ENCODE results near the gene MACROH2A2. TPM values are rescaled to one million over a fixed set of nuclear protein-coding genes. Genes with fewer than 3 reads are reported as not detected.

Gene MACROH2A2
- total and polyA plus RNA-seq, 2 of the 13 experiments (the other 11 are each of a cell fraction or from before 2014, with no cell fraction given) = 9.8 to 43.1 TPM

DNA sequence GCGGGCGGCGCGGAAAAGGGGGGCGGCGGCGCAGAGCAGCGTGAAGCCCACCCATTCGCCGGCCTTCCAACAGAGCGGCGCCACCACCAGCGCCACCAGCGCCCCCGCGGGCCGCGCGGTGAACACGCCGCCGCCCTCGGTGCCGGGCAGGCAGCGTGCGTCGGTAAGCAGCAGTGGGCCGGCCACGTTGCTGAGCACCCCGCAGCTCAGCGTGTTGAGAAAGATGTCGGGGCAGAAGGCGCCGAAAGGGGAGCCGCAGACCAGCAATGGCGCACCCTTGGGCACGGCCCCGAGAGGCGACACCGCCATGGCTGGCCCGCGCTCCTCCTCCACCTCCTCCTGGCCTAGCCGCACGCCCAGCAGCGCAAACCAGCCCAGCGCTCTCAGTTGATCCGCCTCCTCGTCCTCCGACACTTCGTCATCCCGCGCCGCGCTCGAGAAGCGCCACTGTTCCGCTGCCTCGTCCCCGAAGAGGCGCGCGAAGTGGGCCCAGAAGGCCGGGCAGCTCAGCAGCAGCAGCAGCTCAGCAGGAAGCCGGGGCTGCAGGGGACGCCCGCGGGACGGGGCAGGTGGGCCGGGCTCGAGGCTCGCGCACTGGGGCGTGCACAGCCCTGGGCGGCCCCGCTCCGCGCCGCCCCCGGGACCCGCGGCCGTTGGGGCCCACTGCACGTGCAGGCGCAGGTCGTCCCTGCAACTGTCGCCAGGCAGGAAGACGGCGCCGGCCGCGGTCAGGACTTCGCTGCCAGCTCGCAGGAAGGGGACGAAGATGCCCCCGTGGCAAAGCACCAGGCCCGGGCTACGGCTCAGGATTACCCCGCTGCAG, 93.2 kb downstream of the MACROH2A2 start (continued):
- TF ChIP-seq, protein P1, sequence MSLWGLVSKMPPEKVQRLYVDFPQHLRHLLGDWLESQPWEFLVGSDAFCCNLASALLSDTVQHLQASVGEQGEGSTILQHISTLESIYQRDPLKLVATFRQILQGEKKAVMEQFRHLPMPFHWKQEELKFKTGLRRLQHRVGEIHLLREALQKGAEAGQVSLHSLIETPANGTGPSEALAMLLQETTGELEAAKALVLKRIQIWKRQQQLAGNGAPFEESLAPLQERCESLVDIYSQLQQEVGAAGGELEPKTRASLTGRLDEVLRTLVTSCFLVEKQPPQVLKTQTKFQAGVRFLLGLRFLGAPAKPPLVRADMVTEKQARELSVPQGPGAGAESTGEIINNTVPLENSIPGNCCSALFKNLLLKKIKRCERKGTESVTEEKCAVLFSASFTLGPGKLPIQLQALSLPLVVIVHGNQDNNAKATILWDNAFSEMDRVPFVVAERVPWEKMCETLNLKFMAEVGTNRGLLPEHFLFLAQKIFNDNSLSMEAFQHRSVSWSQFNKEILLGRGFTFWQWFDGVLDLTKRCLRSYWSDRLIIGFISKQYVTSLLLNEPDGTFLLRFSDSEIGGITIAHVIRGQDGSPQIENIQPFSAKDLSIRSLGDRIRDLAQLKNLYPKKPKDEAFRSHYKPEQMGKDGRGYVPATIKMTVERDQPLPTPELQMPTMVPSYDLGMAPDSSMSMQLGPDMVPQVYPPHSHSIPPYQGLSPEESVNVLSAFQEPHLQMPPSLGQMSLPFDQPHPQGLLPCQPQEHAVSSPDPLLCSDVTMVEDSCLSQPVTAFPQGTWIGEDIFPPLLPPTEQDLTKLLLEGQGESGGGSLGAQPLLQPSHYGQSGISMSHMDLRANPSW (CRISPR knock-in tag; IDR thresholded peaks at IDR 0.05; ENCODE audit: borderline replicate concordance) = no peak
- TF ChIP-seq MYC (CRISPR knock-in tag; IDR thresholded peaks at IDR 0.05; ENCODE audit: borderline replicate concordance) (peak; percentile 97), ZFY (CRISPR knock-in tag; IDR thresholded peaks at IDR 0.05) (peak; percentile 89), ZNF841 (CRISPR knock-in tag; IDR thresholded peaks at IDR 0.05; ENCODE audit: borderline replicate concordance) (peak; percentile 72; the same call in 1 of the 2 replicates), ZNF513 (CRISPR knock-in tag; conservative IDR thresholded peaks at IDR 0.05) (no peak), ZNF33A (CRISPR knock-in tag; IDR thresholded peaks at IDR 0.05; ENCODE audit: borderline replicate concordance) (no peak), TEAD2 (CRISPR knock-in tag; IDR thresholded peaks at IDR 0.05) (peak; percentile 36; the same call in 1 of the 2 replicates), ZNF263 (CRISPR knock-in tag; IDR thresholded peaks at IDR 0.05) (peak; percentile 56), MBD4 (IDR thresholded peaks at IDR 0.05; ENCODE audit: borderline replicate concordance, low read length) (no peak), PPARG (CRISPR knock-in tag; conservative IDR thresholded peaks at IDR 0.05) (0 out of 2 replicates have a peak, but pooled peaks have one; percentile 49), KAT8 (CRISPR knock-in tag; IDR thresholded peaks at IDR 0.05) (no peak; the same call in none of the 2 replicates), IRF1 (CRISPR knock-in tag; IDR thresholded peaks at IDR 0.05; ENCODE audit: low read depth) (no peak), ZNF543 (CRISPR knock-in tag; IDR thresholded peaks at IDR 0.05) (no peak), CTCF (CRISPR knock-in tag; IDR thresholded peaks at IDR 0.05) (peak; percentile 72), ZBTB7B (CRISPR knock-in tag; IDR thresholded peaks at IDR 0.05) (peak; percentile 91), CREBL2 (CRISPR knock-in tag; IDR thresholded peaks at IDR 0.05; ENCODE audit: borderline replicate concordance) (no peak), MAFF (IDR thresholded peaks at IDR 0.05; ENCODE audit: low read depth, low read length) (no peak), PAF1 (CRISPR knock-in tag; IDR thresholded peaks at IDR 0.05) (no peak), ESRRA (CRISPR knock-in tag; IDR thresholded peaks at IDR 0.05; ENCODE audit: low read depth) (no peak; the same call in 1 of the 2 replicates), HOXA3 (CRISPR knock-in tag; IDR thresholded peaks at IDR 0.05) (peak; percentile 71; the same call in 1 of the 2 replicates), ELF4 (CRISPR knock-in tag; IDR thresholded peaks at IDR 0.05; ENCODE audit: borderline replicate concordance) (no peak), TBX3 (IDR thresholded peaks at IDR 0.05; ENCODE audit: borderline replicate concordance) (no peak), ZNF629 (CRISPR knock-in tag; conservative IDR thresholded peaks at IDR 0.05) (no peak; the same call in 1 of the 2 replicates)
